Measurements from ENCODE around the gene GID4.

GID4 gene

DNA sequence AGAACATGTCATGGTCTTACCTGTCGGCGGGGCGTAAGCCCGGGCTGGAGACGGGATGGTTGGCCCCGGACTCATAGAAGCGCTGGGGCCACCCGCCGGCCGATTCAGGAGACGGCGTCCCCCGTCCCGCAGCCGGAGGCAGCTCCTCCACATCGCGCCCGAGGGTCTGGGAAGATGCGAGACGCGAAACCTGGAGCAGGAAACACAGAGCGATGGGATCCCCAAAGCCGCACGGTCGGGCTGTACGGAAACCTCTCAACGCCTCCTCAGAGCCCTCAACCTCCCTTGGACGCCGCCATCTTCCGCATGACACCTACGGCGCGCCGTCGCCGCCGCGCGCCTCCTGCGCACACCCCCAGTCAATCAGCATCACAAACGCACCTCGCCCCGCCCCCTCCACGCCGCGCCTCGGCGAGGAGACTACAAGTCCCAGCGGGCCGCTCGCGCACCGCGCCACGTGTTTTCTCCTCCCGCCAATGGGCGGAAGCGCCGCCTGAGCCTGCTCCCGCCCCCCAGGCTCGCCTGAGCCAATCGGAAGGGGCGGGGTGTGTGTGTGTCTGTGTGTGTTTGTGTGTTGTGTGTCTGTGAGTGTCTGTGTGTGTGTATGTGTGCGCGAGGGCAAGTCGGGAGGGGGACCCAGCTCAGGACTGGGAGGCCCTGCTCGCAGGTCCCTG lies at the start of gene GID4, which contains the start of gene ATPAF2:
TSS of gene GID4 (plus strand) at position 548 of the 674 bp plus-strand sequence. CDS start at position 605, 57 bp downstream.
TSS of gene ATPAF2 (minus strand) at position 308 of the 674 bp plus-strand sequence. CDS start at position 153, 155 bp downstream.
- no peak for TF ChIP-seq EZH2phosphoT487 (IDR thresholded peaks at IDR 0.05; ENCODE audit: borderline replicate concordance, low read length)
- TF ChIP-seq, protein P1, sequence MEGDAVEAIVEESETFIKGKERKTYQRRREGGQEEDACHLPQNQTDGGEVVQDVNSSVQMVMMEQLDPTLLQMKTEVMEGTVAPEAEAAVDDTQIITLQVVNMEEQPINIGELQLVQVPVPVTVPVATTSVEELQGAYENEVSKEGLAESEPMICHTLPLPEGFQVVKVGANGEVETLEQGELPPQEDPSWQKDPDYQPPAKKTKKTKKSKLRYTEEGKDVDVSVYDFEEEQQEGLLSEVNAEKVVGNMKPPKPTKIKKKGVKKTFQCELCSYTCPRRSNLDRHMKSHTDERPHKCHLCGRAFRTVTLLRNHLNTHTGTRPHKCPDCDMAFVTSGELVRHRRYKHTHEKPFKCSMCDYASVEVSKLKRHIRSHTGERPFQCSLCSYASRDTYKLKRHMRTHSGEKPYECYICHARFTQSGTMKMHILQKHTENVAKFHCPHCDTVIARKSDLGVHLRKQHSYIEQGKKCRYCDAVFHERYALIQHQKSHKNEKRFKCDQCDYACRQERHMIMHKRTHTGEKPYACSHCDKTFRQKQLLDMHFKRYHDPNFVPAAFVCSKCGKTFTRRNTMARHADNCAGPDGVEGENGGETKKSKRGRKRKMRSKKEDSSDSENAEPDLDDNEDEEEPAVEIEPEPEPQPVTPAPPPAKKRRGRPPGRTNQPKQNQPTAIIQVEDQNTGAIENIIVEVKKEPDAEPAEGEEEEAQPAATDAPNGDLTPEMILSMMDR (IDR thresholded peaks at IDR 0.05; ENCODE audit: low read depth, low read length, poor library complexity, severe bottlenecking), result no peak
- Histone ChIP-seq H3F3A (ENCODE audit: control insufficient read depth, insufficient read depth) (peaks cover 16% of the 10 kb centered on the region), H3K4me2 (ENCODE audit: low read length) (peak within 1 kb of the TSS; percentile 99), H3K9me2 (replicated peaks; ENCODE audit: control insufficient read depth, low read length) (no peaks in the 10 kb centered on the region), H3K36me3 (ENCODE audit: control insufficient read depth, low read length) (peaks cover 8% of the 10 kb centered on the region), H3K27ac (ENCODE audit: low read depth, low read length) (peak within 1 kb of the TSS; percentile 65), H3K9me3 (ENCODE audit: control insufficient read depth, insufficient read depth, low read length) (no peaks in the 10 kb centered on the region), H4K20me1 (ENCODE audit: control insufficient read depth, insufficient read depth, low read depth, low read length) (no peaks in the 10 kb centered on the region; the same call in 1 of the 2 replicates), H3K79me2 (ENCODE audit: control insufficient read depth, low read length) (peaks cover 91% of the 10 kb centered on the region), H3K27me3 (ENCODE audit: control insufficient read depth, low read length) (no peaks in the 10 kb centered on the region), H3K4me1 (ENCODE audit: control insufficient read depth, low read length) (peaks cover 57% of the 10 kb centered on the region), H3K4me3 (ENCODE audit: low read length) (peak within 1 kb of the TSS; percentile 99)

DNA sequence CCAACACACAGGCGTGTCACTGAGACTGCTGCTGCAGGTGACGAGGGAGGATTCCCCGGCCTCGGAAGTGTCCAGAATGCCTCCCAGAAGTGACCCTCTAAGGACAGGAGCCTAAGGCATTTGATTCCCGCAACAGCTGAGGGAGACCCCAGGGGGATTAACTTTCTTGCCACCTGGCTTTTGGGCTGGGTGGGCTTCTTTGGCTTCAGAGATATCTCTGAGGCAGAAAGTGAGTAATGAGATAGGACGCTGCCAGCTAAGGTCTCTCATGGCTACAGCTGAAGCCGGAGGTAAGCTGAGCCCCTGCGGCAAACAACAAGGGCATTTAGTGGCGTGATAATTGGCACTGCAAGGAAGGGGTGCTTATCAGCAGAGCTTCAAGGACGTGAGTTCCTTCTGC lies 49.6 kb upstream of the GID4 start:
- no peaks in the 10 kb centered on the region for H3K9me2 ChIP-seq (replicated peaks; ENCODE audit: control insufficient read depth, low read length)
- TF ChIP-seq EZH2phosphoT487 (IDR thresholded peaks at IDR 0.05; ENCODE audit: borderline replicate concordance, low read length), result no peak
- TF ChIP-seq, protein P1 (IDR thresholded peaks at IDR 0.05; ENCODE audit: low read depth, low read length, poor library complexity, severe bottlenecking), result no peak
- H3K27ac ChIP-seq (ENCODE audit: low read depth, low read length), result no peak overlapping the region
- H3K27me3 ChIP-seq (ENCODE audit: control insufficient read depth, low read length), result no peaks in the 10 kb centered on the region
- H3K4me2 ChIP-seq (ENCODE audit: low read length), result no peak overlapping the region
- H4K20me1 ChIP-seq (ENCODE audit: control insufficient read depth, insufficient read depth, low read depth, low read length), result no peaks in the 10 kb centered on the region
- no peaks in the 10 kb centered on the region for H3K36me3 ChIP-seq (ENCODE audit: control insufficient read depth, low read length)
- H3F3A ChIP-seq (ENCODE audit: control insufficient read depth, insufficient read depth), result no peaks in the 10 kb centered on the region
- H3K4me3 ChIP-seq (ENCODE audit: low read length), result no peak overlapping the region
- no peaks in the 10 kb centered on the region for H3K4me1 ChIP-seq (ENCODE audit: control insufficient read depth, low read length)
- H3K79me2 ChIP-seq (ENCODE audit: control insufficient read depth, low read length), result no peaks in the 10 kb centered on the region
- no peaks in the 10 kb centered on the region for H3K9me3 ChIP-seq (ENCODE audit: control insufficient read depth, insufficient read depth, low read length)

DNA sequence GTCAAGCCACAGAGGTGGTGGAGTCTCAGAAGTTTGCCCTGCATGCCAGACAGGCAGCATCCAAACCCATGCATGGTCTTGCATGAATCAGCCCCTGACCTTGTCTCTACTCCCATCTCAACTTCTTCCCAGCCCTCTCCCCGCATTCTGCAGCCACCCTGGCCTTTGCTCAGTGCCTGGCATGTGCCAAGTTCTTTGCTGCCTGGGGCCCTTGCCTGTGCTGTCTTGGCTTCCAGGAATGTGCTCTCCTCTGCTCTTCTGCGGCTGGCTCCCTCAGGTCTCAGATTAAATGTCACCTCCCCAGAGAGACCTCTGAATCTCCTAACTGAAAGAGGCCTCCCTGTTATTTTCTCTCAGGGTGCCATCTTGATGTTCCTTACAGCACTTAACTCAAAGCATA lies 48.9 kb upstream of the GID4 start:
- no peak overlapping the region for H3K4me3 ChIP-seq (ENCODE audit: low read length)
- H3K4me2 ChIP-seq (ENCODE audit: low read length), result no peak overlapping the region
- TF ChIP-seq, protein P1 (IDR thresholded peaks at IDR 0.05; ENCODE audit: low read depth, low read length, poor library complexity, severe bottlenecking), result no peak
- no peak for TF ChIP-seq EZH2phosphoT487 (IDR thresholded peaks at IDR 0.05; ENCODE audit: borderline replicate concordance, low read length)
- H3K27ac ChIP-seq (ENCODE audit: low read depth, low read length), result no peak overlapping the region
- H3K79me2 ChIP-seq (ENCODE audit: control insufficient read depth, low read length), result no peaks in the 10 kb centered on the region
- H3K9me3 ChIP-seq (ENCODE audit: control insufficient read depth, insufficient read depth, low read length), result no peaks in the 10 kb centered on the region
- no peaks in the 10 kb centered on the region for H3K27me3 ChIP-seq (ENCODE audit: control insufficient read depth, low read length)
- no peaks in the 10 kb centered on the region for H3K36me3 ChIP-seq (ENCODE audit: control insufficient read depth, low read length)
- H4K20me1 ChIP-seq (ENCODE audit: control insufficient read depth, insufficient read depth, low read depth, low read length), result no peaks in the 10 kb centered on the region
- no peaks in the 10 kb centered on the region for H3K9me2 ChIP-seq (replicated peaks; ENCODE audit: control insufficient read depth, low read length)
- no peaks in the 10 kb centered on the region for H3F3A ChIP-seq (ENCODE audit: control insufficient read depth, insufficient read depth)
- no peaks in the 10 kb centered on the region for H3K4me1 ChIP-seq (ENCODE audit: control insufficient read depth, low read length)
